Measurements from ENCODE around the gene ZNF787.

The ZNF787 gene

DNA sequence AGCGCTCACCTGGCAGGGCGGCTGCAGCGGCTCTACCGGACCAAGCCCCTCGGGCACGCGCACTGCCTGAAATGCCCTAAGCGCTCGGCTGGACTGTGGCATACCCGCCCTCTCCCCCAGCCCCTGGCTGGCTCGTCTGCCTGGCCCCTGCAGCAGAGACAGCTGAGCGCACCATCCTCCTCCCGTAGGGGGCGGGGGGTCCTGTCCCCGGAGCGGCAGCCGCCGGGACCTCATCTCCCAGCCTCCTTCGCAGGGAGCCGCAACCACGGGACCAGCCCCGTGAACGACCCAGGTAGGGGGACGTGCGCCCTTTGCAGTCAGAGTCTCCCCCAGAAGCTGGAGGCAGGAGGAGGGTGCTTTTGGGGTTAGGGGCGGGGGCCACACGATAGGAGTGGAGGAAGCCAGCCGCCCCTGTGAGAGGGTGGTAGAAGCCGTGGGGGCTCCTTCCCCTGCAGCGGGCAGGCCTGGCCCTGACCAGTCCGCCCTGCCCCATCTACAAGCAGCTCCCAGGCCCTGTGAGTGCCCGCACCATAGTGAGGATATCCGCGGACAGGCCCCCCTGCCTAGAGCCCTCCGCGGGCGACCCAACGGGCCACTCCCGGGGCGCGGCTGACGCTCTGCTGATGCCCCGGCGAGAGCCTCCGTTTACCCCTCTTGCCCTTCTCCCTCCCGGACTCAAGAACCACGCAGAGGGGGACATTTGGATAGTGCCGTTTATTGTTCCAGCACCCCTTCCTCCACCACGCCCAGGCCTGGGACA, 34.2 kb downstream of the ZNF787 start:
- Histone ChIP-seq H3K4me1 (ENCODE audit: insufficient read depth, low read length, poor library complexity, severe bottlenecking) (no peaks in the 10 kb centered on the region), H3K9ac (ENCODE audit: low read depth, low read length, poor library complexity, severe bottlenecking) (no peak overlapping the region), H3K36me3 (ENCODE audit: insufficient read depth, low read length) (no peaks in the 10 kb centered on the region; the same call in 1 of the 2 replicates), H3K9me2 (replicated peaks; ENCODE audit: low read depth, low read length) (no peaks in the 10 kb centered on the region), H3K79me2 (ENCODE audit: insufficient read depth, low read length) (peaks cover 8% of the 10 kb centered on the region; the same call in 1 of the 2 replicates), H3K9me3 (ENCODE audit: insufficient read depth, low read depth, low read length) (no peaks in the 10 kb centered on the region), H4K20me1 (ENCODE audit: insufficient read depth, low read length, poor library complexity, severe bottlenecking) (peaks cover 17% of the 10 kb centered on the region), H3K4me2 (ENCODE audit: low read depth, low read length, poor library complexity, severe bottlenecking) (no peak overlapping the region), H3K4me3 (ENCODE audit: low read length, poor library complexity, severe bottlenecking) (no peak overlapping the region), H3F3A (ENCODE audit: low read depth) (no peaks in the 10 kb centered on the region), H2AFZ (ENCODE audit: low read length) (no peak overlapping the region), H3K27me3 (ENCODE audit: insufficient read depth, low read length, poor library complexity, severe bottlenecking) (no peaks in the 10 kb centered on the region)
- TF ChIP-seq, protein P1, sequence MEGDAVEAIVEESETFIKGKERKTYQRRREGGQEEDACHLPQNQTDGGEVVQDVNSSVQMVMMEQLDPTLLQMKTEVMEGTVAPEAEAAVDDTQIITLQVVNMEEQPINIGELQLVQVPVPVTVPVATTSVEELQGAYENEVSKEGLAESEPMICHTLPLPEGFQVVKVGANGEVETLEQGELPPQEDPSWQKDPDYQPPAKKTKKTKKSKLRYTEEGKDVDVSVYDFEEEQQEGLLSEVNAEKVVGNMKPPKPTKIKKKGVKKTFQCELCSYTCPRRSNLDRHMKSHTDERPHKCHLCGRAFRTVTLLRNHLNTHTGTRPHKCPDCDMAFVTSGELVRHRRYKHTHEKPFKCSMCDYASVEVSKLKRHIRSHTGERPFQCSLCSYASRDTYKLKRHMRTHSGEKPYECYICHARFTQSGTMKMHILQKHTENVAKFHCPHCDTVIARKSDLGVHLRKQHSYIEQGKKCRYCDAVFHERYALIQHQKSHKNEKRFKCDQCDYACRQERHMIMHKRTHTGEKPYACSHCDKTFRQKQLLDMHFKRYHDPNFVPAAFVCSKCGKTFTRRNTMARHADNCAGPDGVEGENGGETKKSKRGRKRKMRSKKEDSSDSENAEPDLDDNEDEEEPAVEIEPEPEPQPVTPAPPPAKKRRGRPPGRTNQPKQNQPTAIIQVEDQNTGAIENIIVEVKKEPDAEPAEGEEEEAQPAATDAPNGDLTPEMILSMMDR (conservative IDR thresholded peaks at IDR 0.05; ENCODE audit: low read length), result no peak
- TF ChIP-seq EZH2phosphoT487 (IDR thresholded peaks at IDR 0.05; ENCODE audit: borderline replicate concordance), result no peak

DNA sequence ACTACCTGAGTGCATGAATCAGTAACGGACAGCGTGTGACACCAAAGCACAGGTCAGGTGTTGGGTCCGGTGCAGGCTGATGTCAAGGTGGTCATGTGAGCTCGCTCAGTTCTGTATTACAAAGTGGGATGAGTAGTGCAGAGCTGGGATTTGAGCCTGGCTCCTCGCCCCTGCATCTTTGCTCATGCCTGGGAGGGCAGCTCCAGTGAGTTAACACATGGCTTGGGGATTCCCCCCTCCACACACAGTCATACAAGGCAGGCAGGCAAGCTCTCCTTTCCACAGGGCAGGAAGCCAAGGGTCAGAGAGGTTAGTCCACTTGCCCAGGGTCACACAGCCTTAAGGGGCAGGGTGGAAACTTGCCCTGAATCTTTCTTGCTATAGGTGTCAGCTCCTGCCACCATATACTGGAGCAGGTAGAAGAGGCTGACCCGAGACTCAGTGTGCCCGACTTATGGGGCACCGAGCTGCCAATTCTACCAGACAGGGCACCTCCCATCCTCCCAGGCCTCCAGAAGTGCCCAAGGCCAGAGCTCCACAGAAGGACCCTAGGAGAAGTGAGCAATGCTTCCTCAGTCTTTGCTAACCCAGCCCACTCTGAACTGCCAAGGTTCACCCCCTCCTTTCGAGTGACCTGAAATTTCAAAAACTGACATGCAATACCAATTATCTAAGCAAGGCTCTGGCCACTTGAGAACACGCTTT, 35.4 kb downstream of the ZNF787 start:
- H3K4me2 ChIP-seq (ENCODE audit: low read depth, low read length, poor library complexity, severe bottlenecking), result no peak overlapping the region
- no peak overlapping the region for H3K4me3 ChIP-seq (ENCODE audit: low read length, poor library complexity, severe bottlenecking)
- no peaks in the 10 kb centered on the region; the same call in 1 of the 2 replicates for H3K36me3 ChIP-seq (ENCODE audit: insufficient read depth, low read length)
- H2AFZ ChIP-seq (ENCODE audit: low read length), result no peak overlapping the region
- H4K20me1 ChIP-seq (ENCODE audit: insufficient read depth, low read length, poor library complexity, severe bottlenecking), result peaks cover 13% of the 10 kb centered on the region
- no peaks in the 10 kb centered on the region for H3K9me2 ChIP-seq (replicated peaks; ENCODE audit: low read depth, low read length)
- TF ChIP-seq EZH2phosphoT487 (IDR thresholded peaks at IDR 0.05; ENCODE audit: borderline replicate concordance), result no peak
- TF ChIP-seq, protein P1 (conservative IDR thresholded peaks at IDR 0.05; ENCODE audit: low read length), result no peak
- peaks cover under 1% of the 10 kb centered on the region; the same call in 1 of the 2 replicates for H3K79me2 ChIP-seq (ENCODE audit: insufficient read depth, low read length)
- no peaks in the 10 kb centered on the region for H3K27me3 ChIP-seq (ENCODE audit: insufficient read depth, low read length, poor library complexity, severe bottlenecking)
- H3K4me1 ChIP-seq (ENCODE audit: insufficient read depth, low read length, poor library complexity, severe bottlenecking), result no peaks in the 10 kb centered on the region
- no peaks in the 10 kb centered on the region for H3K9me3 ChIP-seq (ENCODE audit: insufficient read depth, low read depth, low read length)
- H3K9ac ChIP-seq (ENCODE audit: low read depth, low read length, poor library complexity, severe bottlenecking), result no peak overlapping the region
- no peaks in the 10 kb centered on the region for H3F3A ChIP-seq (ENCODE audit: low read depth)

DNA sequence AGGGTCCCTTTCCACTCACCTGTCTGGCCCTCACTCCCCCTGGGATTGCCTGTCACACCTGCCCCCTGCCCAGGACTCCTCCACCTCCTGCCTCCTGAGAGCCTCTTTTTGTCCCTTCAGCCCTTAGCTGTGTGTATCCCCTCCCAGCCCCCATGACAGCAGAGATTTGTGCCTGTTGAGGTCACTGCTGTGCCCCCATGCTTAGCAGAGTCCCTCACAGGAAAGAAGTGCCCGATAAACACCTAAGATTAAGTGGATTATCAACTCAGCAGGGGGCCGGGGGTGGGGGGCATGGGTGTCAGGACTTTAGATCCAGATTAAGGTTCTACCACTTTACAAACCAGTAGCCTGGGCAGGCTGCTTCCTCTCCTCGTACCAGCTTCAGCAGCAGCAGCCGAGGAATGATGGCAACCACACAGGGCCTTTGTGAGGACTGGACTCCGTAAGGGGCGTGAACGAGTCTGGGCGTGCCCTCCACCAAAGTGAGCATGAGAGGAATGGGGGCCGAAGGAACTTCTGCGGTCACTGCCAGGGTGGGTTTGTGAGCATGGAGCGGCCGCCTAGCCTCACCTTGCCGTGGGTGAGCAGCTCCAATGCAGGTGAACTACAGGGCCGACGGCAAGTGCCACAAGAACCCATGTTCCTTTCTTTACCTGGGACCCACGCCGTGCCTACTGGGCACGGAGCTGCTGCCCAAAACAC, 36.1 kb downstream of the ZNF787 start:
- no peaks in the 10 kb centered on the region for H3K27me3 ChIP-seq (ENCODE audit: insufficient read depth, low read length, poor library complexity, severe bottlenecking)
- H3K36me3 ChIP-seq (ENCODE audit: insufficient read depth, low read length), result no peaks in the 10 kb centered on the region; the same call in 1 of the 2 replicates
- H3K9ac ChIP-seq (ENCODE audit: low read depth, low read length, poor library complexity, severe bottlenecking), result no peak overlapping the region
- no peak overlapping the region for H2AFZ ChIP-seq (ENCODE audit: low read length)
- no peaks in the 10 kb centered on the region for H3K9me2 ChIP-seq (replicated peaks; ENCODE audit: low read depth, low read length)
- no peaks in the 10 kb centered on the region for H3K9me3 ChIP-seq (ENCODE audit: insufficient read depth, low read depth, low read length)
- H3K4me3 ChIP-seq (ENCODE audit: low read length, poor library complexity, severe bottlenecking), result no peak overlapping the region
- no peaks in the 10 kb centered on the region; the same call in 1 of the 2 replicates for H3K79me2 ChIP-seq (ENCODE audit: insufficient read depth, low read length)
- peaks cover 13% of the 10 kb centered on the region for H4K20me1 ChIP-seq (ENCODE audit: insufficient read depth, low read length, poor library complexity, severe bottlenecking)
- no peaks in the 10 kb centered on the region for H3K4me1 ChIP-seq (ENCODE audit: insufficient read depth, low read length, poor library complexity, severe bottlenecking)
- TF ChIP-seq, protein P1 (conservative IDR thresholded peaks at IDR 0.05; ENCODE audit: low read length), result no peak
- no peak for TF ChIP-seq EZH2phosphoT487 (IDR thresholded peaks at IDR 0.05; ENCODE audit: borderline replicate concordance)
- no peaks in the 10 kb centered on the region for H3F3A ChIP-seq (ENCODE audit: low read depth)
- H3K4me2 ChIP-seq (ENCODE audit: low read depth, low read length, poor library complexity, severe bottlenecking), result no peak overlapping the region

All from Loucy (cell line).